HepG2 (cell line): Measurements from ENCODE around the gene KLRF2. TPM values are rescaled to one million over a fixed set of nuclear protein-coding genes. Genes with fewer than 3 reads are reported as not detected.

Experiments used
- ATAC-seq: fragments of 200-7000 bp; cut with Tn5 transposase; 3 replicates; pipeline ENCODE4 v1.9.1; 2020; ENCODE audit warnings: mild to moderate bottlenecking, moderate library complexity
- BruUV-seq: library from RNA; stranded (reverse); fragments of 400-500 nt; replicated peaks from 2 replicates; lab custom pipeline; 2021; lab: Mats Ljungman, UMichigan
- CTCF ChIA-PET: fragments of 300-600 bp; formaldehyde crosslinking; extraction: SDS; loops from one replicate; lab custom pipeline; 2021; ENCODE audit warnings: low total read pairs, inconsistent platforms, low intra/inter-chr PET ratio; lab: Yijun Ruan, JAX
- POLR2A ChIA-PET: fragments of 350-600 bp; sonication (Branson Sonifier 250); formaldehyde crosslinking; loops from one replicate; lab custom pipeline; 2020; ENCODE audit warnings: antibody characterized with exemption, inconsistent platforms; lab: Yijun Ruan, JAX
- DNase-seq: peaks from one replicate; pipeline ENCODE4 v3.0.0-alpha.2; 2015; ENCODE audit warnings: low spot score
- FAIRE-seq: peaks from 3 replicates; lab custom pipeline; 2011; peaks lifted over from hg19 to GRCh38; lab: Jason Lieb, UNC
- H2AFZ ChIP-seq: one replicate; pipeline ENCODE4 v1.6.1; 2011; ENCODE audit warnings: low read length, inconsistent platforms
- H3K27ac ChIP-seq: fragments of 300-600 bp; 3 replicates; pipeline ENCODE4 v1.8.0; 2011; ENCODE audit warnings: mixed run types, mild to moderate bottlenecking, mixed read lengths, low read length, inconsistent platforms; ENCODE audit not compliant: insufficient read depth; ENCODE audit errors: extremely low read length
- H3K27me3 ChIP-seq, 2 experiments: fragments of 200-600 bp in 1 of 2; 2 replicates in 1 of 2; 3 replicates in 1 of 2; pipeline versions ENCODE4 v1.6.0 to v1.8.0; 2011; ENCODE audit warnings: low read length in 2 of 2, mild to moderate bottlenecking in 2 of 2, moderate library complexity in 2 of 2, inconsistent platforms in 1 of 2; ENCODE audit not compliant: insufficient read depth in 2 of 2, control insufficient read depth in 1 of 2
- H3K36me3 ChIP-seq, 2 experiments: fragments of 200-600 bp in 1 of 2; replicated peaks in 1 of 2; 2 replicates in 1 of 2; 3 replicates in 1 of 2; pipeline versions ENCODE4 v1.5.1 to v1.8.0; 2011; ENCODE audit warnings: low read length in 2 of 2, inconsistent platforms in 1 of 2; ENCODE audit not compliant: insufficient read depth in 2 of 2, control insufficient read depth in 1 of 2
- H3K4me1 ChIP-seq: 2 replicates; pipeline ENCODE4 v1.5.1; 2012; ENCODE audit warnings: low read length, inconsistent platforms; ENCODE audit not compliant: insufficient read depth
- H3K4me2 ChIP-seq: 2 replicates; pipeline ENCODE4 v1.6.0; 2011; ENCODE audit warnings: low read depth, low read length, inconsistent platforms
- H3K4me3 ChIP-seq, 3 experiments: fragments of 200-600 bp in 1 of 3; sonication (generic), shearing (Covaris generic) in 1 of 3; replicated peaks in 1 of 3; 2 replicates each; pipeline ENCODE4 v1.5.1; 2011 to 2016; ENCODE audit warnings: low read length in 3 of 3, inconsistent platforms in 2 of 3, low read depth in 2 of 3, mild to moderate bottlenecking in 2 of 3, control low read depth in 1 of 3, mixed read lengths in 1 of 3; ENCODE audit not compliant: insufficient read depth in 1 of 3
- H3K79me2 ChIP-seq: one replicate; pipeline ENCODE4 v1.6.1; 2011; ENCODE audit warnings: low read length, inconsistent platforms; ENCODE audit not compliant: insufficient read depth
- H3K9ac ChIP-seq: 2 replicates; pipeline ENCODE4 v1.6.0; 2011; ENCODE audit warnings: mild to moderate bottlenecking, low read depth, low read length, inconsistent platforms; ENCODE audit not compliant: insufficient read depth
- H3K9me3 ChIP-seq: 2 replicates; pipeline ENCODE4 v1.5.1; 2012; ENCODE audit warnings: mild to moderate bottlenecking, low read length
- H4K20me1 ChIP-seq: 2 replicates; pipeline ENCODE4 v1.6.0; 2011; ENCODE audit warnings: inconsistent platforms, mild to moderate bottlenecking, low read length, moderate library complexity; ENCODE audit not compliant: insufficient read depth
- AGO1 ChIP-seq: fragments of 200-400 bp; formaldehyde crosslinking; IDR thresholded peaks from 2 replicates; pipeline ENCODE4 v1.6.1; 2017; ENCODE audit warnings: mild to moderate bottlenecking, low read depth, low read length, moderate library complexity; ENCODE audit not compliant: poor library complexity, severe bottlenecking
- ELF1 ChIP-seq: sonication (generic); formaldehyde crosslinking; IDR thresholded peaks from 2 replicates; pipeline ENCODE4 v1.4.0; 2020; ENCODE audit warnings: missing genetic modification reagents
- MLLT10 ChIP-seq: sonication (generic); formaldehyde crosslinking; IDR thresholded peaks from 2 replicates; pipeline ENCODE4 v1.4.0; 2020; ENCODE audit warnings: missing genetic modification reagents
- SPEN ChIP-seq: sonication (generic); formaldehyde crosslinking; IDR thresholded peaks from 2 replicates; pipeline ENCODE4 v1.5.1; 2020; ENCODE audit warnings: low read depth, mild to moderate bottlenecking, missing genetic modification reagents
- TAF1 ChIP-seq: sonication (generic); formaldehyde crosslinking; IDR thresholded peaks from 2 replicates; pipeline ENCODE4 v1.4.0; 2020; ENCODE audit warnings: missing genetic modification reagents
- TGIF2 ChIP-seq: IDR thresholded peaks from 2 replicates; pipeline ENCODE4 v1.6.1; 2016; ENCODE audit warnings: control low read depth, missing compliant biosample characterization
- ZNF510 ChIP-seq: sonication (generic); formaldehyde crosslinking; IDR thresholded peaks from 2 replicates; pipeline ENCODE4 v1.4.0; 2020; ENCODE audit warnings: low read depth, mild to moderate bottlenecking, missing genetic modification reagents
- ZNF577 ChIP-seq: sonication (generic); formaldehyde crosslinking; IDR thresholded peaks from 2 replicates; pipeline ENCODE4 v1.4.0; 2020; ENCODE audit warnings: mild to moderate bottlenecking, low read depth, missing genetic modification reagents, borderline replicate concordance
- WGBS: methylation state at CpG from one replicate; pipeline ENCODE4 v1.1.6; 2017; ENCODE audit warnings: low lambda C conversion rate; 5-methylcytosine and 5-hydroxymethylcytosine counted together
- in situ Hi-C: cut with HindIII; loops from 2 replicates; pipeline ENCODE4 v1.10.0; 2017; ENCODE audit warnings: low pct_unique_long_range_greater_than_20kb; ENCODE audit not compliant: extremely low pct_ligation_motif_present
- intact Hi-C: fragments of 100-400 bp; cut with micrococcal nuclease; formaldehyde crosslinking; loops from one replicate; pipeline ENCODE4 v1.10.0; 2022; ENCODE audit not compliant: unreplicated experiment
- polyA plus RNA-seq, 8 experiments: library from polyadenylated mRNA; depleted of rRNA in 3 of 8; stranded (reverse) in 7 of 8; unstranded in 1 of 8; fragments of >200 nt; fragmentation: Illumina TruSeq in 4 of 8; extraction: Trizol in 4 of 8; gene quantifications; 2 replicates each; pipeline versions ENCODE4 v1.2.1 to v1.2.3, GENCODE V29; 2011 to 2016; ENCODE audit warnings: low read depth in 4 of 8, missing spikeins in 1 of 8, mixed read lengths in 1 of 8; ENCODE audit not compliant: insufficient read depth in 1 of 8
- total RNA-seq, 5 experiments: library from RNA; depleted of rRNA; stranded (reverse); fragments of >200 nt; fragmentation: Illumina TruSeq; extraction: Trizol; gene quantifications; 2 replicates each; pipeline ENCODE4 v1.2.3, GENCODE V29; 2016; ENCODE audit warnings: low read depth in 1 of 5
- TF ChIP-seq, protein P1 (sequence below): sonication (generic); formaldehyde crosslinking; IDR thresholded peaks from 2 replicates; pipeline ENCODE4 v1.8.1; 2023; ENCODE audit warnings: mild to moderate bottlenecking, missing genetic modification reagents, borderline replicate concordance

KLRF2 gene
- total and polyA plus RNA-seq, 2 of the 13 experiments (the other 11 are each of a cell fraction or from before 2014, with no cell fraction given): not detected

DNA sequence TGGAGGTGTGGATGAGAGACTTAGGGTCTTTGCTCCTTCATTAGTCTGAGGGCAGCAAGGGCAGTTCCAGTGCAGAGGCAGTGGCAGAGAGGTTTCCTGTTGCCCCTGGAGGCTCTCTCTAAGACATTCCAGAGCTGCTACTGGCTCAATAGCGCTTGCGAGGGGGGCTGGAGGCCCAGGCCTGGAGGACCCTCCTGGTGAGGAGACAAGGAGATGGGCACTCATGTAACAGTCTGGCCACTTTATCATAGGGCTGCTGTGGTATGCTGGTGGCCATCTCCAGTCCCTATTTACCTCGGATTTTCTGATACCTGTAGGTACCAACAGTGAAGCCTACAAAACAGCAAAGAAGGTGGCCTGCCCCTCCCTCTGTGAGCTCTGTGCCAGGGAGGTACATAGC is 38.2 kb downstream of the KLRF2 start:
- no TSS peak for BruUV-seq
- POLR2A ChIA-PET: no interaction called here
- H3K4me3 ChIP-seq: no peak overlapping the region
- no peak for TF ChIP-seq AGO1
- TF ChIP-seq, protein P1, sequence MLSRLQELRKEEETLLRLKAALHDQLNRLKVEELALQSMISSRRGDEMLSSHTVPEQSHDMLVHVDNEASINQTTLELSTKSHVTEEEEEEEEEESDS (CRISPR knock-in tag): no peak
- no peak for TF ChIP-seq TAF1
- TF ChIP-seq, all 625 proteins: peak for 0
- CTCF ChIA-PET: no interaction called here
- Histone ChIP-seq H2AFZ (no peak overlapping the region), H3K4me2 (no peak overlapping the region), H3K36me3 (no peaks in the 10 kb centered on the region), H4K20me1 (no peaks in the 10 kb centered on the region), H3K27me3 (no peaks in the 10 kb centered on the region), H3K4me1 (no peaks in the 10 kb centered on the region), H3K9me3 (no peaks in the 10 kb centered on the region), H3K27ac (no peak overlapping the region), H3K9ac (no peak overlapping the region), H3K79me2 (no peaks in the 10 kb centered on the region)
- intact Hi-C loops: no loop called here
- no CpG with 5 or more reads among the region's 3 CpGs for WGBS
- in situ Hi-C loops: no loop called here
- no peak for FAIRE-seq
- DNase-seq: no peak
- no peak for ATAC-seq

DNA sequence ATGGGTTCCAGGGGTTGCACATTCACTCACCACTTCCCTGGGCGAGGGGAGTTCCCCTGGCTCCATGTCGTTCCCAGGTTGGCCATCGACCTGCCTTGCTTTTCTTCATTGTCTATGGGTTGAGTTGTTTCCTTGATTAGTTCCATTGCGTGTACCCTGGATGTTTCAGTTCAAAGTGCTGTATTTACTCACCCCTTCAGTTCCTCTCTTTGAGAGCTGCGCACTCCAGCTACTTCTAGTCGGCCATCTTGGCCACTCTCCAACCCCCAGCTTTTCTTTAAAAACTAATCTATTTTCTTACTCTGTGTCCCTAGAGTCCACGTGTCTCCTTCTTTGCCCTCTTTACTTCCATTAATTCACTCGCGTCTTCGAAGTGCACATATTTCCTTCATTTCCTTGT is 39.2 kb downstream of the KLRF2 start:
- H4K20me1 ChIP-seq: no peaks in the 10 kb centered on the region
- no TSS peak for BruUV-seq
- TF ChIP-seq ZNF577 (CRISPR knock-in tag) (no peak), ZNF510 (CRISPR knock-in tag) (no peak), MLLT10 (CRISPR knock-in tag) (no peak), TGIF2 (no peak), SPEN (CRISPR knock-in tag) (no peak), ELF1 (CRISPR knock-in tag) (no peak)
- no peak for ATAC-seq
- WGBS: 52% methylated on average over 9 of the region's 10 CpGs
- intact Hi-C loops (no loop called here), in situ Hi-C loops (no loop called here)
- H3K27ac ChIP-seq: no peak overlapping the region
- H3K9me3 ChIP-seq: no peaks in the 10 kb centered on the region
- H2AFZ ChIP-seq: no peak overlapping the region
- FAIRE-seq: no peak
- no peak overlapping the region for H3K4me3 ChIP-seq
- ChIA-PET CTCF (no interaction called here), POLR2A (no interaction called here)
- no peak overlapping the region for H3K9ac ChIP-seq
- H3K4me2 ChIP-seq: no peak overlapping the region
- DNase-seq: no peak
- no peaks in the 10 kb centered on the region for H3K79me2 ChIP-seq
- H3K4me1 ChIP-seq: no peaks in the 10 kb centered on the region
- H3K36me3 ChIP-seq: no peaks in the 10 kb centered on the region
- H3K27me3 ChIP-seq: no peaks in the 10 kb centered on the region
